ENCODE measurements around the gene CTDSP2.
A peak's percentile ranks its signal among the peaks of the same experiment; 100 is the strongest.
"Not testable (repeated sequence)": the region's sequence is repeated elsewhere in the genome, so short reads cannot be mapped to it uniquely, and the experiment has no call there.

CTDSP2 gene

DNA sequence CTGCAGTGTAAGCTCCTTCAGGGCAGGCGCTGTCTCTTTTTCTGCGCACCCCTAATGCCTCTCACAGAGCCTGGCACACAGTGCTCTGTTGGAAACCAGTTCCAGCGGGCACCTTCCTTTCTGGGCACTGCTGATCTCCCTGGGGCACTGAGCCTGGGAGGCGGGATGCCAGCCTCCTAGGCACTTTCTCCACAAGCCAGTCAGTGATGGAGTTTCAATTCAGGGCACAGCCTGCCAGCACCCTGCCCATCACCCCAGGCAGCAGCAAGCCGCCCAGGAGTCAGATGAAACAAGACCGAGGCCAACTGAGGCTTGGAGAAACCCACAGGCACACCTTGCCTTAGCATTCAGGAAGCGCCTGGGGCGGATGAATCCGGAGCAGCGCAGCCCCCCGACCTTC is 5.7 kb upstream of the CTDSP2 start:
- no peak for DNase-seq

DNA sequence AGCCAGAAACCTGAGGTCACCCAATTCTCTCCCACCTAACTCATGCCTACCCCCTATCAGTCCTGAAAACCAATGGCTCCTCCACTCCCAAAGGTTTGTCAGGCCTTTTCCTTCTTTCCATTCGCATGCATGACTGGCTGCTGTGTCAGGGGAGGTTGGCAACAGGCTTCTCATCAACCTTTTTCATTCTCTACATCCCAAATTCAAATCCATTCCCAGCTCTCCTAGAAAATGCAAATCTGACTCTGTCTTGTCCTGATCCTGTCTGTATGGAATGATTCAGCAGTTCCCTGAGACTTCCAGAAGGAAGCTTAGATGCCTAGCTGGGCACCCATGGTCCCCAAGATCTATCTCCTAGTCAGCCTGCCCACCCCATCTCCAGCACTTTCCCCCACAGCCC is 5.0 kb upstream of the CTDSP2 start:
- no peak for DNase-seq

DNA sequence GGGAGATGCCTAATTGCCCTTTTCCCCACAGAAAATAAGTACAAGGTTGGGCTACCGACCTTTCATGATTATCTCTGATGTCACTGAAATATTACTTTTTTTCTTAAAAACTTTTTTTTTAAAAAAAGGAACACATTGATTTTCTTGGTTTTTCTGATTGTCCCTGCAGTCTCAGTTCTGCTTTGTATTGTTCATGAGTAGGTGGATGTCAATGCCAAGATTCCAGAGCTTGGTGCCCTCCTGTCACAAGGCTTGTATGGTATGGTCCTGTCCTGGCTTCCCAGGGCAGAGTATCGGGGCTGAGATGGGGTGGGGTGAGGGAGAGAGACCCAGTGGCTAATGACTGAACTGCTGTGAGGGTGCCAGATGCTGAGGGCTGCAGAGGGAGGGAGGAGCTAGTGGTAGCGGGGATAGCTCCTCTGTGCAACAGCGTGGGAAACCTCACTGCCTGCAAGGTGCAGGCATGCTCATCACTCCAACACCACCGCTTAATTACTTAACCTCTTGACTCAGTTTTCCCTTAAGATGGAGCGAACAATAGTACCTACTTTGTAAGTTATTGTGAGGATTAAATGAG is 4.4 kb upstream of the CTDSP2 start:
- no peak for DNase-seq

DNA sequence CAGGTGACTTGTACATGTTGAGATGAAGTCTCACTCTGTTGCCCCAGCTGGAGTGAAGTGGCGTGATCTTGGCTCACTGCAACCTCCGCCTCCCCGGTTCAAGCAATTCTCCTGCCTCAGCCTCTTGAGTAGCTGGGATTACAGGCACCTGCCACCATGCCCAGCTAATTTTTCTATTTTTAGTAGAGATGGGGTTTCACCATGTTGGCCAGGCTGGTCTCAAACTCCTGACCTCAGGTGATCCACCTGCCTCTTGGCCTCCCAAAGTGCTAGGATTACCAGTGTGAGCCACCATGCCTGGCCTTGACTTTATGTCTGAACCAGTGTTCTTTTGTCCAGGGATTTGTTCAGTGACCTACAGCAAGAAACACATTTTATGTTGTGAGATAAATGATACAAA is 2.9 kb upstream of the CTDSP2 start:
- DNase-seq: not testable (repeated sequence)

DNA sequence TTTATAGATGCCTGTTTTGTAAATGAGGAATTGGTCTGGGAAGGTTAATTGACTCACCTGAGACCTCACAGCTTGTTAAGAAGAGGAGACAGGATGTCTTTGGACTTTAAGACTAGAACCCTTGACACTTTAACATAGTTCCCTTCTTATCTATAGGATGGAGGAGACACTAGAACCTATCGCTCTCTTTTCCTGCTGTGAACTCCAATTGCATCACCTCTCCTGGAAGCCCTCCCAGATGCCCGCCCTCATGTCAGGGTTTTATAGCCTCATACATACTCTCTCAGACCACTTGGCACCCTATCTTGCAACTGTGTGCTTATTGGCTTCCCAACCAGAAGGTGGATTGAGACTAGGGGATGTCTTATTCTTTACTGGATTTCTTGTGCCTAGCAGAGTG is 2.5 kb upstream of the CTDSP2 start:
- DNase-seq: no peak

DNA sequence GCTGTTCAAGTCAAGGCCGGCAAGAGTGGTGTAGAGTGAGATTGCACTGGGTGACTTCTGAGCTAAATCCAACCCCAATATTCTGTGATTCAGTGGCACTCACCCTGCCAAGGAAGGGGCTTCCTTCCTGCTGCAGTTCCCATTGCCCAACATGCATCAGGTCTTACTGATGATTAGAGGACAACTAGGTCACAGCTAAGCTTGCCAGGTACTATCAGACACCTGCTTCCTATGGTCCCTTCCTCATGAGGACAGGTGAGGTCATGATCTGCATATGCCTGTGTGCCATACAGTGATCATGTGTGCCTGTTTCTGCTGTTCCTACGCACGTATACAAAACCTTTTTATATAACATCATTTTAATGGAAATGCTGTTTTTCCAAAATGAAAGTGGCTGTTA is 1.7 kb upstream of the CTDSP2 start:
- no peak for DNase-seq

DNA sequence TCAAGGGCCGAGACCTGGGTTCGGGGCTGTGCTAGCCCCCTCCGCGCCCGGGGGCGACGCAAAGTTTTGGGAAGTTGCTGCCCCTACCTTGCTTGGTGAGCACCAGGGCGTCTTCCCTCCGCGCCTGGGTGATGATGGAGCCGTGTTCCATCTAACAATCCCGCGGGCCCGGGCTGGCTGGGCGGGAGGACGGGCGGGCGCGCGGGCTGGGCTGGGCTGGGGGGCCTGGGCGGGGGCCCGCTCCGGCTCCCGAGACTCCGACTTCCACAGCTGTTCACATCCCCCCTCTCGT is 298 bp downstream of the CTDSP2 start:
- no peak for DNase-seq

DNA sequence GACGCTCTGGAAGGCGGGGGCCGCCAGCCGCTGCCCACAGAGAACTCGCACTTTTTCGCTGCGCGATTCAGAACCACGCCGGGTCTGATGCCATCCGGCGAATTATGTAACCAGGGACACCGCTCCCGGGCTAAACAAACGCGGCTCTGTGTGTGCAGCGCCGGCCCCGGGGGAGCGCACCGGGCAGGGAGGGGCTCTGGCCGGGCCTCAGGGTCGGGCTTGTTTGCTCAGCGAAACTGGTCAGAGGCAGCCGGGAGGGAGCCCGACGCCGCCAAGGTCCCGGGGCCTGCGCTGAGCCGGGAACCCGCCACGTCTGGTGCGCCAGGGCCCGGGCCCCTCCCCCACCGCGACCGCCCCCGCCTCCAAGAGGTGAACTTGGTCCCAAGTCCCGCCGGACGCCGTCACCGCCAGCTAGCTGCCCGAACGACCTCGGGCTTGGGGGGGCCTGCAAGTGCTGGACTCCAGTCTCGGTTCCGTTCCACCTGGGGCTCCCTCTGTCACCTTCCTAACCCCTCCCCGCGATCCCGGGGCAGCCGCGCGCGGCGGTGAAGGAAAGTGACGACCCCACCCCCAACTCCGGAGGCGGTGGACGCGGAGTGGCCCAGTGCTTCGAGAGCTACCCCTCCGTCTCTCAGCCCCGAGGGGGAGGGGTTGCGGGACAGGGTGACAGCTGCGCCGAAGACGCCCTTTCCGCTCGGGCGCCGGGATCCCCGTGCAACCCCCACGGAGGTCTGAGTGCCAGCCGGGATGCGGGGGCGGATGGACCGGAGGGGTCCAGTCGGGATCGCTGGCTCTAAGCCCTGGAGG is 848 bp downstream of the CTDSP2 start:
- DNase-seq: peak; percentile 62

DNA sequence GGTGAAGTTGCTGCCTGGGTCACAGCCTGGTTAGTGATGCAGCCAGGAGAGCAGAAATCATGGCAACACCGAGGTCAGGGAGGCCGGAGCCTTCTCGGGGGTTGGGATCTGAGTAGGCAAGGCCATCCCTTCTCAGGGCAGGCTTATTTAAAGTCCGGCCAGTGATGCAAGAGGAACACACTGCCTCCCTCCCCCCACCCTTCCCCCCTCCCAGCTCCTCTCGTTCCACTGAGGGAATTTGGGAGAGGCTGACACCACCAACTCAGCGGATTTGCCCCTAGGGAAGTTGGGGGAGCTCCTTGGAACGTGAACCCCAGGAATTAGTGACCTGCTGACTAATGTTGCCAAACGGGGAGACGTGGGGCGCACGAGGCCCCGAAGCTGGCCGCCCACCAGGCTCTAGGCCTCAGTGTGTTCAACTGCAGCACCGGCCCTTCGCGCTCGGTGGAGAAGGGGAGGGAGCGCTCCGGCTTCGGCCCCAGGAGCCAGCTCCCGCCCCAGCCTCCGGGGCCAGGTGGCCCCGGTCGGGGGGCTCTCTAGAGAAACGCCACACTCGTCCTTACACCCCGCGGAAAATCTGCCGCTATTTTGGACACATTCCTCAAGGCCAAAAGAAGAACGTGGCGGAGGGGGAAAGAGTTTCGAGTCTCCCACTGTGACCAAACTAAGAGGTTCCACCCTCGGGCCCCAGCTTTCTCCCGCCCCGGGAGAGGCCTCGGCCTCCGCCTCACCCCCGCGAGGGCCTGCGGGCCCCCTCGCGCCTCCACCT is 1.6 kb downstream of the CTDSP2 start:
- DNase-seq: peak; percentile 48

DNA sequence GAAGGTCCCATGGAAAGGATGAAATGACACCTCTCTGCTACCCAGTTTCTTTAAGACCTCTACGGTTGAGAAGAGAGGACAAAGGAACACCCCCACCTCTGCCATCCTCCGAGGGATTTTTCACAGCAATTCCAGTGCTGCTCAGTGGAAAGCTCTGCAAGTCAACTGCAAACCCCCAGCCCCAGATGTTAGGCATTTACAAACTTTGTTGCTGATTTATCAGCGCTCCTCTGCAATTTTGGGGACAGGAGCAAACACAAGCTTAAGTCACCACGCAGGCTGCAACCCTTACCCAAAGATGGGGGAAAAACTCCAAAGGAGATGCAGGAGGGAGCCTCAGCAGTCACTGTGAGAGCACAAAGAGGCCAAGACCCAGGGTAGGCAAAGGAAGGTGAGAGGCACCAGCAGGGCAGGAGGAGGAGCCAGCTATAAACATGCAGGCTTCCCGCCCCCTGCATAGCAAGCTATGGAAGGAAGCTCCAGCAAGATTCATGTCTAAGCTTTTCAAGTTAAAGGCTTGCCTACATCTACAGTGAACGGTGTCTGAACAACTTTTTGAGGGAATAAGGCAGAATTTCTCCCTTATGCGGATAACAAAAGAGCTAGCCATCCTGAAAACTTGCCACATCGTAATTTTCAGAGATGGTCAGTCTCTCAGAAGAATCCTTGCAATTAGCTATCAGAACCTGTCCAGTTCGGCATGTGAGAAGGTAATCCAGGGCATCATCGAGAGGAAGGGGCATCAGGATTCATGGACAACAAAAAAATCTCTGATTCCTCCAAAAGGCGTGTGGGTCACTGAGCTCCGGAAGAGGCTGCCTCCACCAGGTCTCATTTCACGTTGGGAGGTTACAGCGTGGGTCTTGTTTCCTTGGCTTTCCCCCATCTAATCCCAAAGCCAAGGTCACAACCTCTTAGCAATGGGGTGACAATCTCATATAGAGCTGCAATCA is 3.9 kb downstream of the CTDSP2 start:
- DNase-seq: no peak

DNA sequence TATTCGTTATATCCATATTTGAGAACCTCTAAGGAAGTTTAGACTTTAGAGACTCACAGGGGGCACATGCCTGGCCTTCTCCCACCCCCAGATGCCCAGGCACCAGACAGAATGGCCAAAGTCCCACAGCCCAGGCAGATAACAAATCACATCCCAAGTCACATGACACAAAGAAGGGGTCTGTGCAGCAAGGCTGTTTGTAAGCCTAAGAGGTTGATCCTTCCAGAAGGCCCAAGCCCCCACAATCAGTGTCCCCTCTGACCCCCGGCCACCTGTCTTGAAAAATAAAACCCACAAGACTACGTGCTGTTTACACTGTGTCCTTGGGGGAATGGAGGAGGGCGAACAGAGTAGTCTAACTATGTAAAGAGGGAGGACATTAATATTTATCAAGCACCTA is 5.1 kb downstream of the CTDSP2 start:
- no peak for DNase-seq

DNA sequence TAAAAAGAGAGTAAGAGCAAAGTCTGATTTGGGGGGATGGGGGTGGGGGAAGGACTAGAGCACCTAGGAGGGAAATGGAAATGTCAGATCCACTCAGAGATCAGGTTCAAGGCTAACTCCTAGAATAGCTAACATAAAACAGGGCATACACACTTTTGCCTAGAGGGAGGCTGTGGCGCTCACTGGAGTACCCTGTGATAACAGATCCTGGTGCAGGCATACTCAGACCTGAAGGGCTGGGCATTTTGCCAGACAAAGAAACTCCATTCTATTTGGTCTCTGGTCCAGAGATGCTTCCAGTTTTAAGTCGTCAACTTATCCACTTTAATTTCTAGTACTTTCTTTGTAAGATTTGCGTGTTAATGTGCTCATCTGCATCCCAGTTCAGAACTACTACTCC is 5.8 kb downstream of the CTDSP2 start:
- DNase-seq: no peak

DNA sequence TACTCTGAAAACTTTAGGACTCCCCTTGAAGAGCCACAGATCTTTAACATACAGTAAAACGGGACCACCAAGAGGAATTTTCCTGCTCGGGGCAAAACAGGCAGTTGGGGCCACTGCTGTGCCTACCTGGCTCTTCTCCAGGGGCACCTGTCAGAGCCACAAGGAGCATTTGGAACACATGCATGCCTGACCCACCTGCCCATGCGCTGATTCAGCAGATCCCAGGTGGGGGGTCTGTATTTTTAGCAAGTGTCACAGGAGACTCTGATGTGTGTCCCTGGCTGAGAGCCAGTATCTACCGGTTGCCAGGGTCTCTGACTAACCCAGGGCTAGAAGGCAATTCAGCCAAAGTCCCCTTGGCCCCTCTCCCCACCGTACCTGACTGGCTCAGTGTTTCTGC is 6.5 kb downstream of the CTDSP2 start:
- DNase-seq: no peak

DNA sequence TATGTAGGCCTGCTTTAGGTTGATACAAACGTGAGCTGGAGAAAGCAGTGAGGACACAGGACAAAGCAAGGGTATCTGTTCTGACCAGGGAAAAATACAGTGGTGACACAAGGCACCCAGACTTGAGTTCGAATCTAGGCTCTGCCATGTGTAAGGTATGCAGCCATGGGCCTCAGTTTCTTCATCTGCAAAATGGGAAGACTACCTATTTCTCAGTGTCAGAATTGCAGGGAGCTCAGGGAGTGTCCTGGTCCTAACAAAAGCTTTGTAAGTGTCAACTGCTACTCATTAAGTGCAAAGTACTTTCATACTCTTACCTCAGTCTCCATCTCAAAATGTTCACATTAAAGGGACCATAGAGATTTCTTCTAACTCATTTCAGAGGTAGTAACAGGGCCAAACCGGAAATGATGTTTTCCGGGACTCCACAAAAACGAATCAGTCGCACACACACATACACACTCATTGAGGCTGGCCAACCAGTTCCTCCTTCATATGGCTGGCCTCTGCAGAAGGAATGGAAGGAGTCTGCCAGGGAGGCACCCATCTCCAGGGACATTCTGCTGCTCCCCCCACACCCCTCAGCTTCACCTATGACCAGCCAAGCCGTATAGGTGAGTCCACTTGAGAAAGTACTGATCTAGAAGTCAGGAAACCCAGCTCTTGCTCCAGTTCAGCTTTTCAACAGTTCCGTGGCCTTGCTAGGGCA is 7.8 kb downstream of the CTDSP2 start:
- DNase-seq: peak; percentile 76

DNA sequence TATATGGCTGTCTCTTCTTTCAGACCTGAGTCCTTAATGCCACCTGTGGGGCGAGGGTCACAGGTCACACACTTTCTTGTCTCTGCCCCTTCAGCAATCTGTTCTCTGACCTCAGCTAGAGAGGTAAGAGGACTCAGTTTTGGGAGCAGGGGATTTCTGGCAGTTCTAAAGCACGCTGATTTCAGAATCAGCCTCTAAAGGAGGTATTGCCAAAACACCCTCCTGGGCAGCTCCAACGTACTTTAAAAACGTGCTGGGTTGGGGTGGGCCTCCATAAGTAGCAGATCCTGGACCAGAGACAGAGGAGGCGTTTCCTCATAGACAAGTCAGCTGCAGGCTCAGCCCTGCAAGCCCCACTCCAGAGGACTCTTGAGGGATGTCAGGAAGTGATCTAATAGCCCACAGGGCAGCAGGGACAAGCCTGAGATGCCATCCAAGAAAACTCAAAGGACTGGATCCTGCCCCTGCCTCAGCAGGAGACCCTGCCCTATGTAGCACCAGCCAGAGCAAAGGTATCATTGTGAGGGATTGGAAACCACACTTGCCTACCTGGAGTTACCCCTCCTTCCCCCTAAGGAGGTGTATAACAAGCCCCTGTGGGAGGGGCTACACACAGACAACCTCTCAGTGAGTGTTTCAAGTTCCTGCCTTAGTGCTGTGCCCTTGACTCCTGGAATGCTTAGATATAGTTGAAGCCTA is 8.5 kb downstream of the CTDSP2 start:
- no peak for DNase-seq

DNA sequence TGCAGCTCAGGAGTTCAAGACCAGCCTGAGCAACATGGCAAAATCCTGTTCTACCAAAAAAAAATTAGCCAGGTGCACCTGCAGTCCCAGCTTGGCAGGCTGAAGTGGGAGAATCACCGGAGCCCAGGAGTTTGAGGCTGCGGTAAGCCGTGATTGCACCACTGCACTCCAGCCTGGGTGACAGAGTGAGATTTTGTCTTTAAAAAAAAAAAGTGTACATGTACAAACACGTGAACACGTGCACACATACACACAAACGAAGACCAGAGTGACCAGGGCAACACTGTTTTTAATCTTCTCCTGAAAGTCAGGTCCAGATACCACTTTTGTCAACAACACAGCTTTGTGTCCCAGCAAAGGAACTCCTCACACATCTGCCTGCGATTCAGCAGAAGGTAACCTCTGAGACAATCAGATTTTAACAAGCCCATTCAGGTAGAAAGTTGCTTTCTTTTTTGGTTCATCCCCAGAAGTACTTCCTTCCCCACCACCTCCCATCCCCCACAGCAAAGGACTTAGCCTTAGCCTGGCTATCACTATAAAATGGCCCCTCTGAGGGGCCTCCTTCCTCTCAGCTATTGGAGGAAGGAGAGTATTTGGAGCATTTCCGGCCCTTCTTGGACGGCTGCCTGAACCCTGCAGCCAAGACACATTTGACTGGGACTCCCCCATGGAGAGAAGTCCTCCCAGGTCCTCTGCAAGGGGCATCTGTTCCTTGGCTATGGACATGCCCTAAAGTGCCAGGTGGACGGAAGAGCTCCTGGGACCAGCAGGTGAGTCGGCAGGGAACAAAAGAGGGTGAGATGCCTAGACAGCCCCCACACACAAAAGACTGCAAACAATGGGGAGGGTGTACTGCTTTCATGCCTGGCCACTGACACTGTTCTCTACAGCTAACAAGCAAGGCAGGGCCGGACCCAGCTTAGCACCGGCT is 9.8 kb downstream of the CTDSP2 start:
- peak; percentile 61 for DNase-seq

DNA sequence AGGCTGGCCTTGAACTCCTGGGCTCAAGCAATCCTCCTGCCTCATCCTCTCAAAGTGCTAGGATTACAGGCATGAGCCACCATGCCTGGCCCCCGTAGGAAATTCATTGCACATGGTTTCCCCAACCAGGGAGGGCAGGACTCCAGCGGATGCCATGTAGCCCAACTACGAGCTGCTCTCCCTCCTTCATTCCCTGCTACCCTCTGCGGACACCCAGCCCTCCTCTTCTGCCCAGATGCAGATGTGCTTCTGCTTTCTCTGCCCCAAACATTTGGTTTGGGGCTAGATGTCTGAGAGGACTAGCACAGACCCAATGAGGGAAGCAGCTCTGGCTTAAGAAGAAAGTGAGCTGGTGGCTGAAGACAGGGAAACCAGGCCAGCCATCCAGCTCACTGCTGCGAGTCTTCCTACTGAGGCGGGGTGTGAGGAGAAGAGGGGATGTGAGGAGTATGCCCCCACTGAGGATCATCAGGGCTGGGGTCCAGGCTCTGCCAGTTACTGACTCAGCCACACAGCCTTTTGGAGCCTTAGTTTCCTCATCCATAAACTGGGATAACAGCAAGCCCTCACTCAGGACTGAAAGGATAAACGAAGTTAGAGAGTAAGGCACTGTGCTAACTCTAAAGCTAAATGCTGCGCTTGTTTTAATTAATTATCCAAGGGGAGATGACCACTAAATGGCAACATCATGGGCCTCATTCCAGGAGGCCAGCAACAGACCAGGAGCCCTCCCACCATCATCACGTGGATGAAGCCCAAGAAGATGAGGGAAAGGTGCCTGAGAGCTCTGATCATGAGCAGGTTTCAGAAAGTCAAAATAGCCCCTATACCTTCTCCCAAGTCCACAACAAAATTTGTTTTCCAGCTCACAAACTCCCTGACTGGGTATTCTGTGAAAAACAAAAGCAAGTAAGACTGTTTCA is 10.9 kb downstream of the CTDSP2 start:
- DNase-seq: no peak

DNA sequence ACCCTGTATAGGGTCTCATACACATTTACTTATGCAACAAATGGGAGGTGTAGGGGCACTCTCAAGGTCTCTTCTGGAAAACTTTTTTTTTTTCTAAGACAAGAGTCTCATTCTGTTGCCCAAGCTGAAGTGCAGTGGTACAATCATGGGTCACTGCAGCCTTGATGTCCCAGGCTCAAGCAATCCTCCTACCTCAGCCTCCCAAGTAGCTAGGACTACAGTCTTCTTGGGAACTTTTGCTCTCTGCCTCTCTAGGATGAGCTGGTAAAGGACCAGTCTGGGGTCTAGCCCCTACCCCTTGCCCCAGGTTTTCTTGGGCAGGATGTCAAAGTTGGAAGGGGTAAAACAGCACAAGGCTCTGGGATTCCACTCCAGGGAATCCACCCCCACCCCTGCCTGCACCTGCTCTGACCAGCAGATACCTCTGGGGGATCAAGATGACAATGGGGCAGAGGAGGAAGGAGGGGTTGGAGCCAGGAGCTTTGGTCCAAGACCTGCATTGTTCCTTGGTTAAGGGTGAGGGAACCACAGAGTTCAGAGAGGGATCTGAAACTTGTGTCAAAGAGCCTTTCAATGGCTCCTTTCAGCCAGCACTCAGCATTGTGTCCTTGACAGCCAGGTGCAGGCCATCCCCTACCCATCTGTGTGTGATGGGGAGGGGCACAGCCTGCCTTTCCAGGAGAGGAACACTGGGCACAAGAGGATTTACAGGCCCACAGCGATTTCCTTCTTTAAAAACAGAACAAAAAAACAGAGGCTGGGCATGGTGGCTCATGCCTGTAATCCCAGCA is 12.2 kb downstream of the CTDSP2 start:
- DNase-seq: no peak

DNA sequence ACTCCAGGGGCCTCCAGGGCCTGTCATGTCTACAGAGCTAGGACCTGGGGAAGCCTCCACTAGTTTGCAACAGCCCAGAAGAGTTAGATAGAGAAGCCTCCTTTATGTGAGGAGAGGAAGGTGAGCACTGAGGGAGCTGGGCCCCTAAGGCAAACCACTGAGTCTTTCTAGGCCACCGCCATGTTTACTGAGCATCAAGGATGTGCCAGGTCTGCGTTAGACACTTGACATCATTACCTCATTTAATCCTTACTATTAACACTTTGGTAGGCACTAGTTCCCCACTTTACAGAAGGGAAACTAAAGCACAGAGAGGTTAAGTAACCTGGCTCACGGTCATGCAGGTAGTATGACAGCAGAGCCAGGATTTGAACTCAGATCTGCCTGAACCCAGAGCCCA is 12.9 kb downstream of the CTDSP2 start:
- no peak for DNase-seq

All from activated CD4-positive, alpha-beta T cell treated with anti-CD3 and anti-CD28 coated beads, Interleukin-2, Interleukin-6, amounts not matched to agents 100 ng/mL and 50 ng/mL, durations not matched to agents 16 hours and 8 hours (primary cell).